RWPE2 (cell line): ENCODE measurements around the gene NFATC2IP.
"Not testable (repeated sequence)": the region's sequence is repeated elsewhere in the genome, so short reads cannot be mapped to it uniquely, and the experiment has no call there.

ENCODE experiments used
- ATAC-seq: fragments of 200-7000 bp; cut with Tn5 transposase; 3 replicates; pipeline ENCODE4 v1.9.1; 2021; ENCODE audit warnings: low read depth
- DNase-seq: peaks from one replicate; pipeline ENCODE4 v3.0.0-alpha.2; 2020; ENCODE audit warnings: low spot score
- H3K27ac ChIP-seq: fragments of 450-650 bp; 2 replicates; pipeline ENCODE4 v1.5.1; 2017; ENCODE audit warnings: mild to moderate bottlenecking; ENCODE audit not compliant: poor library complexity, severe bottlenecking
- H3K27me3 ChIP-seq: fragments of 250-450 bp; sonication (Bioruptor Pico); 2 replicates; pipeline ENCODE4 v1.5.1; 2021; ENCODE audit warnings: mild to moderate bottlenecking, moderate library complexity; ENCODE audit not compliant: insufficient read depth, poor library complexity, severe bottlenecking
- H3K36me3 ChIP-seq: fragments of 250-450 bp; sonication (Bioruptor Pico); 2 replicates; pipeline ENCODE4 v1.5.1; 2020; ENCODE audit warnings: low read depth, mild to moderate bottlenecking, moderate library complexity
- H3K4me1 ChIP-seq: fragments of 250-450 bp; sonication (Bioruptor Pico); 2 replicates; pipeline ENCODE4 v1.5.1; 2021; ENCODE audit warnings: mild to moderate bottlenecking, moderate library complexity; ENCODE audit not compliant: insufficient read depth, poor library complexity, severe bottlenecking
- H3K4me3 ChIP-seq: fragments of 250-450 bp; sonication (Bioruptor Pico); 2 replicates; pipeline ENCODE4 v1.5.1; 2021; ENCODE audit warnings: mild to moderate bottlenecking, moderate library complexity; ENCODE audit not compliant: severe bottlenecking
- H3K9me3 ChIP-seq: fragments of 250-450 bp; sonication (Bioruptor Pico); 2 replicates; pipeline ENCODE4 v1.5.1; 2021; ENCODE audit warnings: mild to moderate bottlenecking, moderate library complexity; ENCODE audit not compliant: severe bottlenecking
- TF ChIP-seq, protein P1 (sequence below): fragments of 450-650 bp; IDR thresholded peaks from one replicate; pipeline ENCODE4 v1.5.1; 2017; ENCODE audit warnings: mild to moderate bottlenecking, moderate library complexity; ENCODE audit not compliant: poor library complexity, severe bottlenecking

Gene NFATC2IP

DNA sequence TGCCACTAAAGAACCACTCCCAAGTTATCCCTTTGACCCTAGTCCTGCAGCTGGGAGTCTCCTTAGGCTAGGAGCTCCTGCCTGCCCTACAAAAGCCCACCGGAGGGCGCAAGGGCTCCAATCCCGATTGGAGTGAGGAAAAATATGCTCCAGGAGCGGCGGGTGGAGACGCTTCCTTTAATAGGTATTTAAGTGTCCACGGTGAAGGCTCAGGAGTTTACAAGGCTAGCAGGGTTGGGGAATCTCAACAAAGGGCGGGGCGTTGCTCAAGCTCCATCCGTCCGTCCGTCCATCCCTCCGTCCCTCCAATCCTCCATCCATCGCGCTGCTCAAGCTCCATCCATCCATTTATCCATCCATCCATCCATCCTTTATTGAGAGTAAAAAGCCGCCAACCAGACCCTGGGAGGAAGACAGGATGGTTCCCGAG is 23.3 kb downstream of the NFATC2IP start:
- no peaks in the 10 kb centered on the region for H3K4me1 ChIP-seq
- H3K27ac ChIP-seq, result peak overlapping the region; percentile 67
- TF ChIP-seq, protein P1, sequence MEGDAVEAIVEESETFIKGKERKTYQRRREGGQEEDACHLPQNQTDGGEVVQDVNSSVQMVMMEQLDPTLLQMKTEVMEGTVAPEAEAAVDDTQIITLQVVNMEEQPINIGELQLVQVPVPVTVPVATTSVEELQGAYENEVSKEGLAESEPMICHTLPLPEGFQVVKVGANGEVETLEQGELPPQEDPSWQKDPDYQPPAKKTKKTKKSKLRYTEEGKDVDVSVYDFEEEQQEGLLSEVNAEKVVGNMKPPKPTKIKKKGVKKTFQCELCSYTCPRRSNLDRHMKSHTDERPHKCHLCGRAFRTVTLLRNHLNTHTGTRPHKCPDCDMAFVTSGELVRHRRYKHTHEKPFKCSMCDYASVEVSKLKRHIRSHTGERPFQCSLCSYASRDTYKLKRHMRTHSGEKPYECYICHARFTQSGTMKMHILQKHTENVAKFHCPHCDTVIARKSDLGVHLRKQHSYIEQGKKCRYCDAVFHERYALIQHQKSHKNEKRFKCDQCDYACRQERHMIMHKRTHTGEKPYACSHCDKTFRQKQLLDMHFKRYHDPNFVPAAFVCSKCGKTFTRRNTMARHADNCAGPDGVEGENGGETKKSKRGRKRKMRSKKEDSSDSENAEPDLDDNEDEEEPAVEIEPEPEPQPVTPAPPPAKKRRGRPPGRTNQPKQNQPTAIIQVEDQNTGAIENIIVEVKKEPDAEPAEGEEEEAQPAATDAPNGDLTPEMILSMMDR, result peak; percentile 70
- H3K36me3 ChIP-seq, result no peaks in the 10 kb centered on the region
- DNase-seq (peak; percentile 74), ATAC-seq (peak; percentile 54)
- no peaks in the 10 kb centered on the region for H3K9me3 ChIP-seq
- H3K4me3 ChIP-seq, result peak overlapping the region; percentile 56
- H3K27me3 ChIP-seq, result no peaks in the 10 kb centered on the region

DNA sequence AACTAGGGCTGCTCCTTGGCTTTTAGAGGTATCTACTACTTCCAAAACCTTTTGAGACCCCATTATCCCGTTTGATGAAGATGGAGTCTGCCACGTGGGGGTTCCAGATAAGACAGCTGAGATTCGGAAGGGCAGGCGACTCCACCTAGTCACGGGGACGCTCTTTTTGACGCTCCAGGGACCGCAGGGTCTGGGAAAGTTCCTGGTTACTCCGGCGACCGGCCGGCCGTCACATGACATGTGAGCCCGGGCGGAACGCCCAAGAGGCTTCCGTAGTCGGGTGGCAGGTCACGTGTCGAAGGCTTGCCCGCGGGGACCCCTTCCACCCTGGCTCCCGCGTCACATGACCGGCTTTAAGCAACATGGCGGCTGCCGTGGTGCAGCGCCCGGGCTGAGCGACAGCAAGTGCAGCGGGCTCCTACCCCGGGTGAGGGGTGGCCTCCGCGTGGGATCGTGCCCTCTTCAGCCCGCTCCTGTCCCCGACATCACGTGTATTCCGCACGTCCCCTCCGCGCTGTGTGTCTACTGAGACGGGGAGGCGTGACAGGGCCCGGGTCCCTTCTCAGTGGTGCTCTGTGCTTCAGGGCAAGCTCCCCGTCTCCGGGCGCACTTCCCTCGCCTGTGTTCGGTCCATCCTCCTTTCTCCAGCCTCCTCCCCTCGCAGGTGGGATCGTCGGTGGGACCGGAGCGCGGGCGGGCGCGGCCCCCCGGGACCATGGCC is 23.9 kb downstream of the NFATC2IP start, which contains the start of gene SPNS1:
Gene SPNS1, plus strand, starts transcription at position 342 of the 721 bp plus-strand sequence. Its CDS starts 374 bp downstream, at position 716.
- TF ChIP-seq, protein P1, result no peak

DNA sequence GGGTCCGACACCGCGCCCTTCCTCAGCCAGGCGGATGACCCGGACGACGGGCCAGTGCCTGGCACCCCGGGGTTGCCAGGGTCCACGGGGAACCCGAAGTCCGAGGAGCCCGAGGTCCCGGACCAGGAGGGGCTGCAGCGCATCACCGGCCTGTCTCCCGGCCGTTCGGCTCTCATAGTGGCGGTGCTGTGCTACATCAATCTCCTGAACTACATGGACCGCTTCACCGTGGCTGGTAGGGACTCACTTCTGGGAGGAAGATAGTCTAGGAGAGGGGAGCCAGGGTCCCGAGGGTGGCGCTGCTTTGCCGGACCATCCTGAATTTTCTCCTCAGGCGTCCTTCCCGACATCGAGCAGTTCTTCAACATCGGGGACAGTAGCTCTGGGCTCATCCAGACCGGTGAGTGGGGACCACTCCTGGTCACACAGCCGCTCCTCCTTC is 24.4 kb downstream of the NFATC2IP start:
- DNase-seq (no peak), ATAC-seq (peak; percentile 13)
- peak overlapping the region; percentile 67 for H3K27ac ChIP-seq

More for the DNA sequence above, 23.9 kb downstream of the NFATC2IP start, which contains the start of gene SPNS1:
- Histone ChIP-seq H3K27me3 (no peaks in the 10 kb centered on the region), H3K36me3 (no peaks in the 10 kb centered on the region), H3K4me1 (no peaks in the 10 kb centered on the region), H3K9me3 (no peaks in the 10 kb centered on the region), H3K4me3 (peak within 1 kb of the TSS; percentile 56), H3K27ac (peak within 1 kb of the TSS; percentile 67)
- peak; percentile 96 for DNase-seq
- ATAC-seq, result peak; percentile 74

DNA sequence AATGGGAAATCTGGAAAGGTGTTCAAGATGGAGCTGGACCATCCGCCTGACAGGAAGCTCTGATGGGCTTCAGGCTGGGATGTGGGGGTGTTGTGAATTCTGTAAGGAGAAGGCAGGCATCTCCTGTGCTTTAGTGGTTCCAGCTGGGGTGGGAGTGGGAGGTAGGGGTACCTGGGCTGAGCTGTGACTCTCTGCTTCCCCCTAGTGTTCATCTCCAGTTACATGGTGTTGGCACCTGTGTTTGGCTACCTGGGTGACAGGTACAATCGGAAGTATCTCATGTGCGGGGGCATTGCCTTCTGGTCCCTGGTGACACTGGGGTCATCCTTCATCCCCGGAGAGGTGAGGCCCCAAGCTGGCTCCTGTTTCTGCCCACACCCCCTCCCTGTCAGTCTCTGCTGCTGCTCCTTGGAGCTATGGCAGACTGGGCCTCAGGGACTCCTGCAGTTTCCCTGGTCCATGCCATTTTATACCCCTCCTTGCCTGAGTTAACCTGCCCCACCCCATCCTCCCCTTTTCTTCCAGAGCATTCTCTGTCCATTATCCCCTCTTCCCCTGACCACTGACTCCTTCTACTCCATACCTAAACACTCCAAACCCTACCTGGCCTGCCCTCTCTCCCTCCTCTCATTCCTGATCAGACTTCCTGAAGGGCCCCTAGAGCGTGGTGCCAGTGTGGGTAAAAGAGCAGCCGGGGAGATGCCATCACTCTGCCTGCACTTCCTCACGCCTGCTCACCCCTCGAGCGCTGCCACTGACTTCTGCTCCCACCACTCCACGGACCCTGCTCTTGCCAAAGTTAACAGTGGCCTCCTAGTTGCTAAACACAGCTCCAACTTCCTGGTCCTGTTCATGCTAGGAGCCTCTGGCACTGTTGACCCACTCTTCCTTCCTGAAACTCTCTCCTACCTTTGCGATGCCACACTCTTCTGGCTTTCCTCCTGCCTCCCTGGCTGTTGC is 27.2 kb downstream of the NFATC2IP start:
- no peaks in the 10 kb centered on the region for H3K4me1 ChIP-seq
- no peak for ATAC-seq
- no peak overlapping the region for H3K27ac ChIP-seq
- no peaks in the 10 kb centered on the region for H3K27me3 ChIP-seq
- H3K36me3 ChIP-seq, result peaks cover 18% of the 10 kb centered on the region; the same call in 1 of the 2 replicates
- H3K9me3 ChIP-seq, result no peaks in the 10 kb centered on the region
- TF ChIP-seq, protein P1, result peak; percentile 73
- H3K4me3 ChIP-seq, result no peak overlapping the region
- DNase-seq, result no peak

More for the DNA sequence above, 24.4 kb downstream of the NFATC2IP start:
- TF ChIP-seq, protein P1, result no peak
- H3K27me3 ChIP-seq, result no peaks in the 10 kb centered on the region
- H3K4me3 ChIP-seq, result peak overlapping the region; percentile 56
- no peaks in the 10 kb centered on the region for H3K36me3 ChIP-seq
- no peaks in the 10 kb centered on the region for H3K4me1 ChIP-seq
- H3K9me3 ChIP-seq, result no peaks in the 10 kb centered on the region

DNA sequence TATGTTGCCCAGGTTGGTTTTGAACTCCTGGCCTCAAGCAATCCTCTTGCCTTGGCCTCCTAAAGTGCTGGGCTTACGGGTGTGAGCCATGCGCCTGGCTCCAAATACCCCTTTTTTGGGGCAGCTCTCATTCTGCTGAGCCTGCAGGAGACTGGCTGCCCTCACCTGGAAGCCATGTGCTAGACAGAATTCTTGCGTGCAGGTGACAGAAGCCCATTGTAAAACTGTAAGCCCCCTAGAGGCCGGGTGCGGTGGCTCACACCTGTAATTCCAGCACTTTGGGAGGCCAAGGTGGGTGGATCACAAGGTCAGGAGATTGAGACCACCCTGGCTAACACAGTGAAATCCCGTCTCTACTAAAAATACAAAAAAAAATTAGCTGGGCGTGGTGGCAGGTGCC is 29.6 kb downstream of the NFATC2IP start:
- not testable (repeated sequence) for H3K9me3 ChIP-seq, H3K4me1 ChIP-seq, ATAC-seq, DNase-seq, H3K27me3 ChIP-seq, H3K4me3 ChIP-seq, H3K27ac ChIP-seq
- H3K36me3 ChIP-seq, result peaks cover 23% of the 10 kb centered on the region; the same call in 1 of the 2 replicates
